HG02884 (cell line): Measurements from ENCODE around the gene RNF157.

Source experiments
- ATAC-seq: cut with Tn5 transposase; IDR thresholded peaks from one replicate; pipeline ENCODE4 v1.9.1; 2021; ENCODE audit warnings: mild to moderate bottlenecking, moderate library complexity; ENCODE audit not compliant: unreplicated experiment

RNF157 gene

DNA sequence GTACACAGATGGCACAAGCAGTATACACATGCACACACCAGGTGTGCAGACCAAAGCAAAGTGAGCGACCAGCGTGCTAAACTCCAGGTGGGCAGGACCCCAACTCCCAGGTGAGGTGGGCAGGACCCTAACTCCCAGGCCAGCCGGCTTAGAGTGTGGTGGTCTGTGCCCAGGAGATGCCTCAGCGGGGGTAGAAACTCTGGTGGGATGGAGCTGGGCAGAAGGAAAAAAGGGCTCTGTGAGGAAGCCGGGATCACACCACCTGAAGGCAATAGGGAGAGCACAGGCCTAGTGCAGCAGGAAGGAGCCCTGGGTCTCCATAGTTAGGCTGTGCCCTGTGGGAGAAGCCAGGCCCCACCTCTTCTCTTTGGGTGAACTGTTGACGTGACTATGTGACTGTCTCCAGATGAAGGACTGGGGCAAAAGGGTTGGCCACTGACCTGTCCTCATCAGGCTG is 97.7 kb downstream of the RNF157 start:
- ATAC-seq = no peak

DNA sequence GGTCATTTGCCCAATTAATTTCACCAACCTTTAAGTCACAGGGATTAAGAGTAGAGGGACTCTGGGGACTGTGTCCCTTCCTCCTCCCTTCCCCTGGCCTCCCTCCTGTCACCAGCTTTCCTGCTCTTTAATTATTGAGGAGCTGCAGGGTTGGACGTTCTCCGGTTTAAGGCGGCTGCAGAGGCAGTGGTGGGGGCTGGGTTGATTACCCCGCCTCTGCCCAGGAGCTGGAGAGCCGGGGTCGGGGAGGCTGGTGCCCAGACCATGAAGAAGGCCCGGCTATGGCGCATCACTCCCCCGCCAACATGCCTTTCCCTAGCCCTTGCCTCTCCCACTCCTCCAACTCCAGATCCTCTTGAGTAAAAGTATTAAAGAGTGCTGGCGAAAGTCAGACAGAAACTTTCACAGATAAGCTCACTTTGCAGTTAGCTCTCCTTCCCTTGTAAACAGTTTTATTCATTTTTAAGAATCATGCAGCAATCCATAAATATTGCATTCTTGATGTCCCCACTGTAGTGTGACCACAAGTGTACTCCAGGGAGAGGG is 98.2 kb downstream of the RNF157 start:
- no peak for ATAC-seq

DNA sequence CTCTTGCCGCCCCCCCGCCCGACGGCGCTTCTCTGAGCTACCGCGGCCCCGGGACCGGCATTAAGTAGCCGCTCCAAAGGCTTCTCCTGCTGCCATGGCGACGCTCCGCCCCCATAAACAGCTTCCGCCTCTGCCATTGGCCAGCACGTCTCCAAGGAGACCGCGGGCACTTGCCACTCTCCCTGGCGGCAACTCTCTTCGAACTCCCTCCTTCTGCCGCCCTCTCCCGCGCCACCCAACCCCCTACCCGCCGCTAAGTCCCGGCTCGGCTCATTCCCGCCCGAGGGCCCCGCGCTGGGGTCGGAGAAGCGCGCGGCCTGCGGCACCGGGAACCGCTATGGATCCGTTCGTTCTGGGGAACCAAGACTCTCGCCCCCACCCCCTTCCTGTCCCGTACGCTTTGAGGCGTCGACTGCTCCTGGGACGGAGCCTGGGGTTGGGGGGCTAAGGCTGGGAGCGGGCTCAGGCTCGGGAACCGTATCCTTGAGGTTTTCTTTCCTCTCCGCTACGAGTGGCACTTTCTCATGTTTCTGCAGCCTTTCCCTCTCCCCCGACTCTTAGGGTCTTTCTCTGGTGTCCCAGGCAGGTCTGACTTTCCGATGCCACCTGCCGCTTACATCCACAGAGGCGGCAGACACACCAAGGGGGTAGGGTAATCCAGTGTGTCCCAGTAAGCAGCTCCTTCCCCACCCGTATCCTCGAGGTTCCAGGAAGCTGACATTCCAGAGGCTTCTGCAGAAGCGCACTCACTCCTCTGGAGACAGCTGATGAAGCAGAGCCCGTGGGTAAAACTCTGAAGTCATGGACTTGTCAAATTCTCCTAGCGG is 98.9 kb downstream of the RNF157 start, which contains the start of gene FOXJ1:
Gene FOXJ1 (minus strand): TSS at position 34 of the 827 bp plus-strand sequence. CDS start 850 bp downstream, outside the sequence.
- ATAC-seq = no peak

DNA sequence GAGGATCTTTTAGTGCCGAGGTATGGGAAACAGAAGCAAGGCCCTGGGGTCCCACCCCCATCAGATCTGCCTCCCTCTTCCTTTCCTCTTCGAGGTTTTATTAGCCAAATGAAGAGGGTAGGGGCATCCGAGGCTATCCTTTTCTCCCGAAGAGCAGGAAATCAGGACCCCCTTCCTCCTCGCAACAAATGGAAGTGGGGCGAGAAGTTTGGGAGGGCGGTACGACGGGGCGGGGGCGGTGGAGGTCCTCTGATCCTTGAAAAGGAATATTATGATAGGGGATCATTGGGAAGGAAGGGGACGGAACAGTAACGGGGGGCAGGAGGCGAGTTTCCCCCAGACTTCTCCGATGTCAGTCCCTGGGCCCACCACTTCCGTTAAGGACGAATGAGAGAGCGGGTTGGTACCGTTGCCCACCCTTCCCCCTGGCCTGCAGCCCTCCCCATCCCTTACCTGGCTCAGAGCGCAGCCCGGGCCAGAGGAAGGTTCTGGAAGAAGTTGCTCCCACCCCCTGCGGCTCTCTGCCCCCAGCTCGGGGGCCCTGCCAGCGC is 99.6 kb downstream of the RNF157 start:
- ATAC-seq = no peak

DNA sequence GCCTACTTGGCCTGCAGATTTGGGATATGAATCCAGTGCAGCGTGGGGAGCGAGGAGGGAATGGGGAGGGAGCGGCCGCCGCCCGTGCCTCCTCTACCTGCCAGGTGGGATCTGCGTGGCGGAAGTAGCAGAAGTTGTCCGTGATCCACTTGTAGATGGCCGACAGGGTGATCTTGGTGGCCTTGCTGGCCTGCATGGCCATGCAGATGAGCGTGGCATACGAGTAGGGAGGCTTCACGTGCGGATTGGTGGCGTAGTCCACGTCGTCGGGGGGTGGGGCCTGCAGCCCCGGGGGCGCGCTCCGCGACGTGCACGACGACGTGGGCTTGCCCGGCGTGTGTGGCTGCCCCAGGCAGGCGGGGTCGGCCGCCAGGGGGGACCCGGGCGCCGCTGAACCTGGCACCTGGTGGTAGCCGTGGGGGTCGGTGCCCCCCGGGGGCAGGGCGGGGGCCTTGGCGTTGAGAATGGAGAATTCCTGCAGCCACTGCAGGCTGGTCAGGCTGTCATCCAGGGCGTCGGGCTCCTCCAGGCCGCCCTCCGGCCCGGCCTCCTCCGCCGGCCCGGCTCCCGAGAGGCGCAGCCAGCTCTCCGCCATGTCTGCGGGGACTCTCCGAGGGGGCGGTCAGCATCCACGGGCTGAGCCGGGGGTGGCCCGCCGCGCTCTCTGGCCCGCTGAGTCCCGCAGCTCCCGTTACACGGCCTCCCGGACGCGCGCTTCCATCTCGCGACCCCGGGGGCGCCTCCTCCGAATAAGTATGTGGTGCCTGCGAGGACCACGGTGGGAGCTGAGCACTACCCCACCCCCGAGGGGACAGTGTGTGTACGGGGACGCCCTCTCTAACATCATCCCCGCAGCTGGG is 100.3 kb downstream of the RNF157 start:
- ATAC-seq = no peak

DNA sequence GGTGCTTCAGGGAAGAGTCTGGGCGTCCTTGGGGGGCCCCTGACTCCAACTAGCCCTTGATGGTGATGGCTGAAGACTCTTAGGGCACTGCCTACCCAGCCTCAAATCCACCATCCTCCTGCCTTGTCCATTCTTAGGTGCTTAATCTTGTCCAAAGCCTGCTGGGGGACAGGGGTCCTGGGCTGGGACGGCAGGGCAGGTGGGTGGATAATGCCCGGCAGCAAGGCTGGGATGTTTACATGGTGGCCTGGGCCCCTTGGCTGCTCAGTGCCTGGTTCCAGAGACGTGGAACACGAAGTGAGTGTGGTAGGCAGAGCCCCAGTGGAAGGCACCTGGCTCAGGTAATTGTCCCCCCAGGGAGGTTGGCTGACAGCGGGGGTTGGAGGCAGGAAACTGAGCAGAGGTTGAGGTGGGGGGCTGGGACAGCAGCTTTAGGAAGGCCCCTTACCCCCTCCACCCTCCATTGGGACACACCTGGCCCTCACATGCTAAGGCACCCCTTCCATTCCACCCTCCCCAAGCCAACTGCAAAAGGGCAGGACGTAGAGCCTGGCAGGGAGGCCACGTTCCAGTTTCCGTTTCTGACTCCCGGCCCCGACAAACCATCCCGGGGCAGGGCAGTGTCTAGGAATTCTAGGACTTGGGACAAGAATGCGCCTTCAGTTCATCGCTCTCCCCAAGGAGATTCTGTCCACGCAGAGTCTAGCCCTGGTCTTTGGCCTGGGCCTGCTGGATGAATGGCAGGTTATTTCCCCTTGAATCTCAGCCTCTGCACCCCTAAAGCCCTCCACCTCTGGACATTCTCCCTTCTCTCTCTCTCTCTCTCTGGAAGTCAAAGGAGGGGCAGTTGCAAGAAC is 101.2 kb downstream of the RNF157 start:
- ATAC-seq = no peak

DNA sequence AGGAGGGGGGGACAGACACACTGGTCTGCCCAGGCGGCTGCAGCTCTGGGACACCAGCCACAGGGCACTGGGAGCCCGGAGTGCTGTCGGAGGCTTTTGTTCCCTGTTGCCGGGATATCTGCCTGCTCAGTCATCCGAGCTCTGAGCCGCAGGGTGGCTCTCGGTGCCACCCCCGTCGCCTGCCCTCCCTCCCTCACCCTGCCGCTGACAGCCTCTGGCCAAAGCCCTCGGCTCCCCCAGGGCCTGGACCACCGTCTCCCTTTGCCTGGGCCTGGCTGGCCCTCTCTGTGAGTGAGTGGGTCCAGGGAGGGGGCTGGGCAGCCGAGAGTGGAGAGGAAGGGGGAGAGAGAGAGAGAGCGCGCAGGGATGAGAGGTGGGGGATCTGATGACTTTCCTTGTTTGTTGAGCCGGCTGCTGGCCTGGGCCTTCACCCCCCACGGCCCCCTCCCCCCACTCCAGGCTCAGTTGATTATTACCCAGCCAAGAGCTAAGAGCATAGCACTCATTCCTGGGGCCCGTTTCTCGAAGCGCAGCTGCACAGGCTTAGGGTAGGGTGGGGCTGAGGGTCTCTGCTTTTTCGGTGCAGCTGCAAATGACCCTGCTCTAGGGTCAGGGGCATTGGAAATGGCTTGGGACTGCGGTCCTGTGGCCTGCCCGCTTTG is 101.9 kb downstream of the RNF157 start:
- ATAC-seq = no peak

DNA sequence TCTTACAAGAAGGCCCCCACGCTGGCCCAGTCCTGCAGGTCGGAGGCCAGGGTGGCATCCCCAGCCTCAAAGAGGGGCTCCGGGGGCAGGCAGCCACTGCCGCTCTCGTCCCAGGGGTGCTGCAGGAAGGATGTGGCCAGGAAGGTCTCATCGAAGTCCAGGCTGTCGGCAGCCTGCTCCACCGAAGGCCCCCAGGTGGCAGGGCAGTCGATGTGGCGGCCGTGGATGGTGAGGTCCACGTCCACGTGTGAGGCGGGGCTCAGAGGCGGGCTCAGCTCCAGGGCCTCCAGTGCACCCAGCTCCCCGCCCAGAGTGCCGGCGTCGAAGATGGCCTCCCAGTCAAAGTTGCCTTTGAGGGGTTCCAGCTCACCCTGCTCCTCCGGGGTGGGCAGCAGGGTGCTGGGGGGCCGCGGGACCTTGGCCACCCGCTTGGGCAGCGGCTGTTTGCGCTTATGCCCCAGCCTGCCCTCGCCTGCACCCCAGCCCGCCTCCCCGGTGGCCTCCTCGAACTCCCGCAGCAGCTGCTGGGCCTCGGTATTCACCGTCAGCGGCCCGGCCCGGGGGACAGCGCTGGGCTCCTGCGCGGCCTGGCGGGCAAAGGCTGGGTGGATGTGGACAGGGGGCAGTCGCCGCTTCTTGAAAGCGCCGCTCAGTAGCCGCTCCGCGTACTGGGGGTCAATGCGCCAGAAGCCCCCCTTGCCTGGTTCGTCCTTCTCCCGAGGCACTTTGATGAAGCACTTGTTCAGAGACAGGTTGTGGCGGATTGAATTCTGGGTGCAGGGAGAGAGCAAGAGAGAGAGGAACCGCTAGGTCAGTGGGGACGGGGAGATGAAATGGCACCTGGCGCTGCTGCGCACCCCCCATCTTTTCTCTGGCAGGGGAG is 102.7 kb downstream of the RNF157 start:
- no peak for ATAC-seq

DNA sequence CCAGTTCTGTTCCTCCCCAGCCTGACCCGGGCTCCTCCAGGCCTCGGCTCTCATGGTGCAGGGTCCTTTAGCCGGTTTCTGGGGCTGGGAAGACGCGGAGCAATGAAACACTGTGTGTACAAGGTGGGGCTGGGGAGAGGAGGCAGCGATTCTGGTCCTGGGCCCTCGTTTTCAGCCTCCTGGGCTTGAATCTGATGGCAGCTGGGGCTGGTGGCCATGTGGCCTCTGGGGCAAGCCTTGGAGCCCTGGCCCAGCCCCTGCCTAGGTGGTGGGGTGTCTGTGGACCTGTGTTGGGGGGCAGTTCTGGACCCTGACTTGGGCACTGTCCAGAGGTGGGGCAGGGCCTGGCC is 103.3 kb downstream of the RNF157 start:
- no peak for ATAC-seq

DNA sequence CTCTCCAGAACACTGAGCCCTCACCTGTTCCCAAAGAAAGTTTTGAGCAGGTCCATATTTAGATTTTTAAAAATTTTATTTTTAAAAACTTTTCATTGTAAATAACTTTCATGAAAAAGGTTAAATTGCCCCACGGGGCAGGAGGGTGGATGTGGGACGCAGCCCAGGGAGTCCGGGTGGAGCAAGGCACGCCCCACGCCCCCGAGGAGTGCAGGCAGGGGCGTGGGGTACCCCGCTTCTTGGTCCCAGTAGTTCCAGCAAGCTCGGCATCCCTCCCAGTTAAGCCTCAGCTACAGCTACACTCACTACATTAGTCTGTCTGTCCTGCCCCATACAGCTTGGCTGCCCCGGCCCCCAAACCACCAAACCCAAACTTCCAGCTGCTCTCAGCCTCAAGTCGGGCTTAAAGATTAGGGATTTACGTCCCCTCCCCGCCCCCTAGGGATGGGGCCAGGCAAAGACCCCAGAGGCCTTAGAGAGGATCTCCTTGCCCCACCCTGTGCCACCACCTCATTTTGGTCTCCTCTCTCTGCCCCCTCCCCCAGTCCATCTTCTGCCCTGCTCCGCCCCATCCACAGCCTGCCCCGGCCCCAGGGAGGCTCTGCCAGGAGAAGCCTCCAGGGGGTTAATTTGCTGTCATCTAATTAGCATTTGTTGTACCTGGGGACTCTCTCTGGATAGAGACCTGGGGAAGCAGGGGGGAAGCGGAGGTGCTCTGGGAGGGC is 103.9 kb downstream of the RNF157 start:
- no peak for ATAC-seq

DNA sequence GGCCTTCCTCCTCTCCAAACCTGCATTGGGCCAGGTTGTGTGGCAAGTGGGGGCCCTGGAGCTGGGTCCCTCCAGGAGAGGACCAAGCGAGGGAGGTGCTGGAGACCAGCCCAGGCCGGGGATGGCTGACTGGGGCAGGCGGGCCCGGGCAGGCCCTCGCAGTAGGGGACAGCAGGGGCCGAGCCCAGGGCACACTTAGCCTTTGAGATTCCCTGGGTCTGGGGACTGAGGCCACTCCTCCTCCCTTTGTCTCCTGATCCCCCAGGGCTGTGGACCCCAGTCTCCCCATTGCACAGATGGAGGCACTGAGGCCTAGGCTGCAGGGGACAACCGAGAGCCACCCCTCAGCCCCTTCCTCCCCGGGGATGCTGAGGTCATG is 104.5 kb downstream of the RNF157 start:
- no peak for ATAC-seq

DNA sequence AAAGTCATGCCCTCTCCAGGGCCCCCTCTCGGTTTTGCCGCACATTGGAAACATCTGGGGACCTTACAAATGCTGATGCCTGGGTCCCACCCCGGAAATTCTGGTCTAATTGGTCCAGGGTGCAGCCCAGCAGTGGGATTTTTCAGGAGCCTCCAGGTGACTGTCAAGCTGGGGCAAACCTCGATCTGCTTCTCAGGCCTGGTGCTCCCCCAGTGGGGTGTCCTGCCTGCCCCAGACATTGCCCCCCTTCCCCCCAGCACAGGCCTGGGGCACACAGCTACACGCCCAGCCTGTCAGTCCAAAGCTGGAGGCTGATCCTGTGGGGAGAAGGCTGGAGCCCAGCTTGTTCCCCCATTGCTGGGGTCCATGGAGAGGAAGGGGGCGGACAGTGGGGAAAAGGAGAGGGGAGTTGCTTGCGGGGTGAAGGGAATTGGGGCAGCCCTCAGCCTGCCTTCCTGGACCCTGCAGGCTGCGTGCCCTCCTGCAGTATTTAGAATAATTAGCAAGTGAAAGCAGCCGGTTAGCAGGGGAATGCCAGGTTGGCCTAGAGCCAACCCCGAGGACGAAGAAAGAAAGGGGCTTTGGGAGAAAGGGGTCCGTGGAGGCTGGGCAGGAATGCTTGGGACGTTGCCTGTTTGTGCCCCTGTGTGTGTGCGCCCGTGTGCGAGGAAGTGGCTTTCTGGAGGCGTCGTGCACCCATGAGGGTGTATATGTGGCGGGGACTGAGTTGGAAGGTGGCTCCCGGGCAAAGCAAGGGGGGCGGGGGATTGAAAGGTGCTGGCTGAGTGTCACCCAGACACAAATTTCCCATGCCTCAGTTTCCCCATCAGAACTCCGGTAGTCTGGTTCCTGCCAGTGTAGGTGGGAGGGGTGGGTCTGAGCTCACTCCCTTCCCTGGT is 105.1 kb downstream of the RNF157 start:
- no peak for ATAC-seq

DNA sequence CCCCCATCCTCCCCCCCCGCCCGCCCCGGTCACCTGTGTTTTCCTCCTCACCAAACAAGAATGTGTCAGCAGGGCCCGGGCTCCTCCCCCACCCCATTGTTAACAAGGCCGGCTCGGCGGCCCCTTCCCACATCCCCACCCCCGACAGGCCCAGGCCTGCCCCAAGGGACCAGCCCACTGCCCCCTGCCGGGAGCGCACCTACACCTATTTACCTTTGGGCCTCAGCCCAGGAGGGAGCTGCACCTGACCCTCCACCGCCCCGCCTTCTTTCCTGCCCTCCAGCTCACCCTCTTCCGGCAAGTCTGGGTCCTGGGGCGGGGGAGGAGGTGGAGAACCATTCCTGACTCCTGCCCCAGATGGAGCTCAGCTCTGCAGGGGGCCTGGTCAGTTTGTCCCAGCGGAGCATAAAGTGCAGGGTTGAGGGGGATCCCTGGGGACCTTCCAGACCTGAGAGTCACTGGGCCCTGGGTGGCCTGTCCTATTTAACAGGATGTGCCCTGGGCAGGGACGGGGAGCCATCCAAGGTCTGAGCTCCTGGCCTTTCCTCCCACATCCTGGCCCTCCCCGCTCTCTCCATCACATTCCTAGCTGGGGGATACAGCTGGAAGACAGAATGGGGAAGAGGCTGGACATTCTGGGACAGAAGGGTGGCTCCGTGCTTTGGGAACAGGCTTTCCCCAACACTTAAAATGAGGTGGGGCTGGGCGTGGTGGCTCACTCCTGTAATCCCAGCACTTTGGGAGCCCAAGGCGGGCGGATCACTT is 107.5 kb downstream of the RNF157 start:
- no peak for ATAC-seq

DNA sequence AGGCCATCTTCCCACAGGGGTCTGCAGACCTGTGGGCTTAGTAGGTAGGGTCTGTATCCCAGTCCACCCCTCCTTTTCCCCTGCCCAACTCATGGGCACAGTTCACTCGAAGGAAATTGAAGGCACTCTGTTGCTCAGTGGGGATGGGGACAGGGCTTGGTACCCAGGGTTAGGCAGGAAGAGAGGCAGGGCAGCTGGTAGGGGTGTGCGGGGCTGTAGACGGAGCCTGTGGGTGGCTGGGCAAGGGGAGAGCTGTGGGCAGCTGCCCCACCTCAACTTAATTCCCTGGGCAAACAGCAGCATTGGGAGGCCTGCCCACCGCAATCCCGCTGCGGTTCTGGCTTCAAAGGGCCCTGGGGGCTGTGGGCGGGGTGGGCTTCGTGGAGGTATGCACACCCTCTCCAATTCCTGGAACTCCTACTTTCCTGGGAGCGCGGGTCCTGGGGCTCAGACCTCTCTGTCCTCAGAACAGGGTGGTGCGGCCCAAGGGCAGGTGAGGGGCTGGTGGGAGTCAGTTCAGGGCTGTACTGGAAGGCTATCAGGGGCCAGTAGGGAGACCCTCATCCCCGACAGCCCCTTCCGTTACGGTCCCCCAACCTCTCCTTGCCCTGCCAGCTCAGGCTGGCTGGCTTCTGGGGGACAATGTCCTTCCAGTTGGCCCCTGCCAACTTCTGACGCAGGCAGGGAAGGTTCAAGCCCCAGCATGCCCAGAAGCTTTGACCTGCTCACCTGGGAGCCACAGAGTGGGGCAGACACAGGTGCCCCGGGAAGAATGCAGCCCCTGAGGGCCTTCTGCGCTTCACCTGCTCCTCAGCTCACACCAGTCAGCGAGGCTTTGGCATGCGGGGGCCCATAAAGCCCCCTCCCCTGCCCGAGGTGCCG is 108.4 kb downstream of the RNF157 start:
- ATAC-seq = no peak

DNA sequence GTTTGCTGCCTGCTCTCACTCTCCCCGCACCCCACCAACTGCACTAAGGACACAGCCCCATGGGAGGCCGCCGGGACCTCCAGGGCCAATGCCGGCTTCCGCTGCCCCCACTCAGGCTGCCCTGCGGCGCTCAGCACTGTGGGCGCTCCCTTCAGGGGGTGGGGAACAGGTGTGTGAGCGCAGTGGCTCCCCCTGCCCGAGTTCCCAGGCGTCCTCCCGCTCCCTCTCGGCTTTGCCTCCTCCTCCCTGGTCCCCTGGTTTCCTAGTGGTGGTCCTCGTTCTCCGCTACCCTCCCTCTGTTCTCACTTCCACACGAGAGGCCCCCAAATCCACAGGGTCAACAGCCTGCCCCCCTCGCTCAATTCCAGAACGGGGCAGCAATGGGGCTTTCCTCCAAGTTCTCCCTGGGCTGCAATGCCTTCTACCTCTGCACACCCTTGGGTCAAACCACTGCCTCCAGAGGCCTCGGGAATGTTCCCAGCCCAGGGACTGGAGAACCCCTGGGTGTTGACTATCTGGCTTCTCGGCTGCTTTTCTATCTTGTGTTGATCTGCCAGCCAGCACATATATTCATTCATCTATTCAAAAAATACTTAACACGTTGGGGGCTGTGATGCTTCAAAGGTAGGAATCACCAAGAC is 109.1 kb downstream of the RNF157 start:
- no peak for ATAC-seq
